ENCODE measurements around the gene TMUB1. TPM values are rescaled to one million over a fixed set of nuclear protein-coding genes. Genes with fewer than 3 reads are reported as not detected.

The TMUB1 gene
- total RNA-seq, 3 donors from 2014 or later (not counting 1 experiment from before 2014, with no cell fraction given), result 44.1 to 49.8 (median 47.3) TPM

DNA sequence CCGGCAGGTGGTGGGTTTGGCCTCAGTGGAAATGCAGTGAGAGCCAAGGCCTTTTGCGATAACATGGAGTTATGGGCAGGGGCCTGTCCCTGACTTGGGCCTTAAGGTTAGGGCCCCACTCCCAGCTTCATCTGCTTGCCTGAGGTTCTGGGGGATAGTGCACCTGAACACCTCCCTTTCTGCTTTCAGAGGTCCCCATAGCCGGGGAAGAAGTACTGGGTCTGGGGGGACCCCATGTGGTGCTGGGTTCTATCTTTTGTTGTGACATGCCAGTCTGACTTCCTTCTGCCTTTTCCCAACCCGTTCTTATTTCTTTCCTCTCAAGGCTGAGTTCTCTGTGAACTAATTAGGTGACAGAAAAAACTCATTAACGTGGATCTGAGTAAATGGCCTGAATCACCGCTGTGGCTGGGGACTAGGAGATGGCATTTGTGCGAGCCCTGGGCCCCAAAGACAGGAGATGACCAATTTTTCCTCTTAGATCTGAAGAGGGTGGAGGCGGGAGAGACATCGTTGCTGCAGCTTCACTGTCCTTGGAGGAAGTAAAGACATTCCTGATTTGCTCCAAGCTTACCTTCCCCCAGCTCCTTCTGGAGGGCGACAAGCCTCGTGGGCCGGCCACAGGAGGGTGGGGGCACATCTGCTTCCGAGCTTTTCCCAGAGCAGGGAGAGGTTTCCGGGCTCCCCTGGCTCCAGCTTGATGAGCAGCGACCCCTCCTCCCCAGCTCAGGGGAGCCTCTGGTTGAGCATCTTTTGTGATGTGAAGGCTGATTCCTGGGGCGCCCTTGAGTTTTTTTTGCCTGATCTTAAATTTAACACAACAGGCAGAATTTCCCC is 4.9 kb upstream of the TMUB1 start:
- peaks cover 42 to 48% of the 10 kb centered on the region in 2 donors for H3K4me1 Mint-ChIP-seq
- H3K9me3 Mint-ChIP-seq, result no peaks in the 10 kb centered on the region
- no peaks in the 10 kb centered on the region for H3K36me3 Mint-ChIP-seq
- Histone ChIP-seq H3K4me1 (ENCODE audit: control insufficient read depth, insufficient read depth, low read length) (peaks cover 50% of the 10 kb centered on the region), H3K27me3 (ENCODE audit: control insufficient read depth, insufficient read depth, low read length) (no peaks in the 10 kb centered on the region), H3K36me3 (ENCODE audit: control insufficient read depth, insufficient read depth, low read length) (no peaks in the 10 kb centered on the region), H3K4me3 (ENCODE audit: low read length) (peak overlapping the region; percentile 37), H3K9me3 (ENCODE audit: control insufficient read depth, insufficient read depth, low read length) (no peaks in the 10 kb centered on the region), H3K27ac (ENCODE audit: low read length) (peak overlapping the region; percentile 62)
- no peak for ATAC-seq
- H3K4me3 Mint-ChIP-seq, result peak overlapping the region; percentile 74
- H3K27ac Mint-ChIP-seq, result peak overlapping the region; percentile 45 to 80
- intact Hi-C loops (cut with micrococcal nuclease), result no loop called here
- no peak for DNase-seq
- TF ChIP-seq, protein P1, sequence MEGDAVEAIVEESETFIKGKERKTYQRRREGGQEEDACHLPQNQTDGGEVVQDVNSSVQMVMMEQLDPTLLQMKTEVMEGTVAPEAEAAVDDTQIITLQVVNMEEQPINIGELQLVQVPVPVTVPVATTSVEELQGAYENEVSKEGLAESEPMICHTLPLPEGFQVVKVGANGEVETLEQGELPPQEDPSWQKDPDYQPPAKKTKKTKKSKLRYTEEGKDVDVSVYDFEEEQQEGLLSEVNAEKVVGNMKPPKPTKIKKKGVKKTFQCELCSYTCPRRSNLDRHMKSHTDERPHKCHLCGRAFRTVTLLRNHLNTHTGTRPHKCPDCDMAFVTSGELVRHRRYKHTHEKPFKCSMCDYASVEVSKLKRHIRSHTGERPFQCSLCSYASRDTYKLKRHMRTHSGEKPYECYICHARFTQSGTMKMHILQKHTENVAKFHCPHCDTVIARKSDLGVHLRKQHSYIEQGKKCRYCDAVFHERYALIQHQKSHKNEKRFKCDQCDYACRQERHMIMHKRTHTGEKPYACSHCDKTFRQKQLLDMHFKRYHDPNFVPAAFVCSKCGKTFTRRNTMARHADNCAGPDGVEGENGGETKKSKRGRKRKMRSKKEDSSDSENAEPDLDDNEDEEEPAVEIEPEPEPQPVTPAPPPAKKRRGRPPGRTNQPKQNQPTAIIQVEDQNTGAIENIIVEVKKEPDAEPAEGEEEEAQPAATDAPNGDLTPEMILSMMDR (IDR thresholded peaks at IDR 0.05), result no peak
- no peaks in the 10 kb centered on the region for H3K27me3 Mint-ChIP-seq (ENCODE audit: low read depth in 2 of 2)
- WGBS (ENCODE audit: insufficient coverage), result 38% methylated on average over 15 of the region's 16 CpGs

DNA sequence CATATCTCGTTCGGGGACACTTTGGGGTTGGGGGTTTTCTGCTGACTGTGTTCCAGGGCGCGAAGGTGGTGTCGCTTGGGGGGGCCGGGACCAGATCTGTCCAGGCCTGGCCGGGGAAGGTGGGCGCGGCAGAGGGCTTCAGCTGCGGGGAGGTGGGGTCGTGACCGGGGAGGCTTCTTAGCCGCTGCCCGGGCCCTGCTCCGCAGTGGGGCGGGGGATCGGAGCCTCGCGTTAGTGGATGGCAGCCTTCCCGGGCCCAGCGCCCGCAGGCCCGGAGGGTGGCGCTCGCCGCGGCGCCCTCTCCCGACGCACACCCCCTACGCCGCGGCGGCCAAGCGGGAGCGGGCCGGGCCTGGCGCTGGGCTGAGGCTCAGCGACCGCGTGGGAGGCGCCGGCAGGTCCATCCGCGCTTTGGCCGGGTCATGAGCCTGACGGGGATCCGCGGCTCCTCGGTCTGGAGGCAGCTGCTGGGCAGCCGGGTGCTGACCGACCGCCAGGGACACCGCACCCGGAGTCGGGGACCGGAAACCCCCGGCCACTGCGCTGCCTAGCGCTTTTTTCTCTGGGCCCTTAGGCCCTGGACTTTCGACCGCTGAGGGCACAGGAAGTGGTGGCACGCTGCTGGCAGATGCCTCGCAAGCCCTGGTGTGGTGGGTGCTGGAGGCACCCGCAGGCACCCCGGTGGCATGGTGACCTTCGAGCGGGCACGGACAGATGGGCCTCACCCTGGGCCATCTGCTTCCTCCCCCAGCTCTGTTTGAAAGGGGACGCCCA is 4.1 kb upstream of the TMUB1 start:
- ATAC-seq (peak; percentile 6 to 26 (median 15)), DNase-seq (peak; percentile 39 to 71)
- Mint-ChIP-seq H3K36me3 (no peaks in the 10 kb centered on the region), H3K27ac (peak overlapping the region; percentile 45 to 80), H3K9me3 (no peaks in the 10 kb centered on the region), H3K27me3 (ENCODE audit: low read depth in 2 of 2) (no peaks in the 10 kb centered on the region), H3K4me3 (peak overlapping the region; percentile 91), H3K4me1 (peaks cover 48 to 55% of the 10 kb centered on the region in 2 donors)
- Histone ChIP-seq H3K9me3 (ENCODE audit: control insufficient read depth, insufficient read depth, low read length) (no peaks in the 10 kb centered on the region), H3K4me1 (ENCODE audit: control insufficient read depth, insufficient read depth, low read length) (peaks cover 55% of the 10 kb centered on the region), H3K27me3 (ENCODE audit: control insufficient read depth, insufficient read depth, low read length) (no peaks in the 10 kb centered on the region), H3K27ac (ENCODE audit: low read length) (peak overlapping the region; percentile 62), H3K4me3 (ENCODE audit: low read length) (peak overlapping the region; percentile 63), H3K36me3 (ENCODE audit: control insufficient read depth, insufficient read depth, low read length) (no peaks in the 10 kb centered on the region)
- under 1% methylated on average over 70 of the region's 70 CpGs for WGBS (ENCODE audit: insufficient coverage)
- TF ChIP-seq, protein P1 (IDR thresholded peaks at IDR 0.05), result peak; percentile 31
- intact Hi-C loops (cut with micrococcal nuclease), result no loop called here

DNA sequence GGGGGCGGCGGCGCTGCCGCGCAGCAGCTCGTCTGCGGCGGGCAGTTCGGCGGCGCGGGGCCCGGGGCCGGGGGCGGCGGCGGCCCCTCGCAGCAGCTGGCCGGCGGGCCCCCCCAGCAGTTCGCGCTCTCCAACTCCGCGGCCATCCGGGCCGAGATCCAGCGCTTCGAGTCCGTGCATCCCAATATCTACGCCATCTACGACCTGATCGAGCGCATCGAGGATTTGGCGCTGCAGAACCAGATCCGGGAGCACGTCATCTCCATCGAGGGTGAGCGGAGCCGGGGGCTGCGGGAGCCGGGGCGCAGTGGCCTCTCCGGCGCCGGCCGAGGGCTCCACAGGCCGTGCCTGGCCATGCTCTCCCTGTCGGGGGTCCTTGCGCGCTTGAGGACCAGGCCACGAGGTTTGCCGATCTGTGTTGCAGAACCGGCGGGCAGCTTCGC is 3.5 kb upstream of the TMUB1 start:
- Histone ChIP-seq H3K27me3 (ENCODE audit: control insufficient read depth, insufficient read depth, low read length) (no peaks in the 10 kb centered on the region), H3K4me1 (ENCODE audit: control insufficient read depth, insufficient read depth, low read length) (peaks cover 61% of the 10 kb centered on the region), H3K9me3 (ENCODE audit: control insufficient read depth, insufficient read depth, low read length) (no peaks in the 10 kb centered on the region), H3K27ac (ENCODE audit: low read length) (peak overlapping the region; percentile 59), H3K4me3 (ENCODE audit: low read length) (peak overlapping the region; percentile 63), H3K36me3 (ENCODE audit: control insufficient read depth, insufficient read depth, low read length) (no peaks in the 10 kb centered on the region)
- intact Hi-C loops (cut with micrococcal nuclease), result no loop called here
- H3K9me3 Mint-ChIP-seq, result no peaks in the 10 kb centered on the region
- H3K4me1 Mint-ChIP-seq, result peaks cover 48 to 61% of the 10 kb centered on the region in 2 donors
- under 1% methylated on average over 56 of the region's 56 CpGs for WGBS (ENCODE audit: insufficient coverage)
- ATAC-seq (no peak), DNase-seq (peak in 1 of 2 donors; percentile 62)
- H3K27ac Mint-ChIP-seq, result peak overlapping the region; percentile 26 to 80
- peak overlapping the region; percentile 91 for H3K4me3 Mint-ChIP-seq
- no peaks in the 10 kb centered on the region for H3K36me3 Mint-ChIP-seq
- TF ChIP-seq, protein P1 (IDR thresholded peaks at IDR 0.05), result no peak
- no peaks in the 10 kb centered on the region for H3K27me3 Mint-ChIP-seq (ENCODE audit: low read depth in 2 of 2)

All from natural killer cell (primary cell).